ENCODE data around the gene NGEF.

NGEF gene

GRCh38 chr2:233013027-233013461, at the start of gene NGEF:
NGEF (minus strand) TSS chr2:233013256; CDS start chr2:232974890, 38,366 bp downstream.
- H3K4me3 ChIP-seq (ENCODE audit: low read depth, low read length) = no peak within 1 kb of the TSS
- in situ Hi-C loops (cut with HindIII; ENCODE audit: low sequenced_read_pairs) = no loop called here
- no peak for TF ChIP-seq CTCF (IDR thresholded peaks at IDR 0.05; ENCODE audit: low read depth, low read length, missing control alignments)
- DNase-seq (ENCODE audit: low read depth) = no peak

- no peak for DNase-seq (ENCODE audit: low read depth)
- no peak overlapping the region for H3K4me3 ChIP-seq (ENCODE audit: low read depth, low read length)
- in situ Hi-C loops (cut with HindIII; ENCODE audit: low sequenced_read_pairs) = loop anchor here (5.0 to 10.0 kb wide), 2 partner anchors 58 to 105 kb away; no protein-coding TSS in a partner anchor
- no peak for TF ChIP-seq CTCF (IDR thresholded peaks at IDR 0.05; ENCODE audit: low read depth, low read length, missing control alignments)
These were observed 49.4 kb upstream of the NGEF start for GRCh38 chr2:233062451-233062850.

GRCh38 chr2:233061591-233062450, 48.8 kb upstream of the NGEF start:
- peak; percentile 31 for TF ChIP-seq CTCF (IDR thresholded peaks at IDR 0.05; ENCODE audit: low read depth, low read length, missing control alignments)
- in situ Hi-C loops (cut with HindIII; ENCODE audit: low sequenced_read_pairs) = loop anchor here (5.0 to 10.0 kb wide), 2 partner anchors 57 to 105 kb away; no protein-coding TSS in a partner anchor
- no peak for DNase-seq (ENCODE audit: low read depth)
- H3K4me3 ChIP-seq (ENCODE audit: low read depth, low read length) = no peak overlapping the region

- in situ Hi-C loops (cut with HindIII; ENCODE audit: low sequenced_read_pairs) = loop anchor here (5.0 to 10.0 kb wide), 2 partner anchors 56 to 104 kb away; no protein-coding TSS in a partner anchor
- H3K4me3 ChIP-seq (ENCODE audit: low read depth, low read length) = no peak overlapping the region
- TF ChIP-seq CTCF (IDR thresholded peaks at IDR 0.05; ENCODE audit: low read depth, low read length, missing control alignments) = no peak
- no peak for DNase-seq (ENCODE audit: low read depth)
These were observed 48.0 kb upstream of the NGEF start for GRCh38 chr2:233060980-233061590.

GRCh38 chr2:233060501-233060979, 47.5 kb upstream of the NGEF start:
- in situ Hi-C loops (cut with HindIII; ENCODE audit: low sequenced_read_pairs) = loop anchor here (5.0 to 10.0 kb wide), 2 partner anchors 56 to 103 kb away; no protein-coding TSS in a partner anchor
- no peak for DNase-seq (ENCODE audit: low read depth)
- H3K4me3 ChIP-seq (ENCODE audit: low read depth, low read length) = no peak overlapping the region
- no peak for TF ChIP-seq CTCF (IDR thresholded peaks at IDR 0.05; ENCODE audit: low read depth, low read length, missing control alignments)

- no peak for TF ChIP-seq CTCF (IDR thresholded peaks at IDR 0.05; ENCODE audit: low read depth, low read length, missing control alignments)
- no peak for DNase-seq (ENCODE audit: low read depth)
- in situ Hi-C loops (cut with HindIII; ENCODE audit: low sequenced_read_pairs) = loop anchor here (5.0 to 10.0 kb wide), 2 partner anchors 55 to 103 kb away; no protein-coding TSS in a partner anchor
- no peak within 1 kb of the TSS for H3K4me3 ChIP-seq (ENCODE audit: low read depth, low read length)
These were observed 46.9 kb upstream of the NGEF start, which contains the start of gene INPP5D for GRCh38 chr2:233059797-233060500. INPP5D (plus strand) TSS chr2:233060342; CDS start chr2:233060479, 137 bp downstream.
